HG02884 (cell line): Measurements from ENCODE around the gene SLC41A3.

Experiments
- ATAC-seq: cut with Tn5 transposase; IDR thresholded peaks from one replicate; pipeline ENCODE4 v1.9.1; 2021; ENCODE audit warnings: mild to moderate bottlenecking, moderate library complexity; ENCODE audit not compliant: unreplicated experiment

Gene SLC41A3

GRCh38 chr3:126083913-126084767 is at the start of gene SLC41A3:
Gene SLC41A3, minus strand, starts transcription at chr3:126084124. Its CDS starts 15,905 bp downstream, at chr3:126068219.
- peak; percentile 96 for ATAC-seq

- ATAC-seq = no peak
Measured at GRCh38 chr3:126133606-126134005, 49.7 kb upstream of the SLC41A3 start.

GRCh38 chr3:126132751-126133511 is 49.0 kb upstream of the SLC41A3 start:
- no peak for ATAC-seq

GRCh38 chr3:126131881-126132750 is 48.2 kb upstream of the SLC41A3 start:
- no peak for ATAC-seq

- no peak for ATAC-seq
Measured at GRCh38 chr3:126130981-126131745, 47.2 kb upstream of the SLC41A3 start.

- ATAC-seq = no peak
Measured at GRCh38 chr3:126130081-126130855, 46.3 kb upstream of the SLC41A3 start.

GRCh38 chr3:126129398-126129891 is 45.5 kb upstream of the SLC41A3 start:
- no peak for ATAC-seq

- ATAC-seq = no peak
Measured at GRCh38 chr3:126128504-126129397, 44.8 kb upstream of the SLC41A3 start.

GRCh38 chr3:126127904-126128303 is 44.0 kb upstream of the SLC41A3 start:
- ATAC-seq = no peak

- no peak for ATAC-seq
Measured at GRCh38 chr3:126127452-126127851, 43.5 kb upstream of the SLC41A3 start.

- ATAC-seq = no peak
Measured at GRCh38 chr3:126126811-126127431, 43.0 kb upstream of the SLC41A3 start.

GRCh38 chr3:126126286-126126685 is 42.4 kb upstream of the SLC41A3 start:
- ATAC-seq = no peak

GRCh38 chr3:126125781-126126251 is 41.9 kb upstream of the SLC41A3 start:
- no peak for ATAC-seq

GRCh38 chr3:126125341-126125740 is 41.4 kb upstream of the SLC41A3 start:
- ATAC-seq = no peak

GRCh38 chr3:126124896-126125295 is 41.0 kb upstream of the SLC41A3 start:
- ATAC-seq = no peak

- ATAC-seq = no peak
Measured at GRCh38 chr3:126124148-126124868, 40.4 kb upstream of the SLC41A3 start.

GRCh38 chr3:126121632-126122031 is 37.7 kb upstream of the SLC41A3 start:
- no peak for ATAC-seq
